ENCODE measurements around the gene CCL25.
A peak's percentile ranks its signal among the peaks of the same experiment; 100 is the strongest.
"Not testable (repeated sequence)": the region's sequence is repeated elsewhere in the genome, so short reads cannot be mapped to it uniquely, and the experiment has no call there.

Gene CCL25, protein sequence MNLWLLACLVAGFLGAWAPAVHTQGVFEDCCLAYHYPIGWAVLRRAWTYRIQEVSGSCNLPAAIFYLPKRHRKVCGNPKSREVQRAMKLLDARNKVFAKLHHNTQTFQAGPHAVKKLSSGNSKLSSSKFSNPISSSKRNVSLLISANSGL

DNA sequence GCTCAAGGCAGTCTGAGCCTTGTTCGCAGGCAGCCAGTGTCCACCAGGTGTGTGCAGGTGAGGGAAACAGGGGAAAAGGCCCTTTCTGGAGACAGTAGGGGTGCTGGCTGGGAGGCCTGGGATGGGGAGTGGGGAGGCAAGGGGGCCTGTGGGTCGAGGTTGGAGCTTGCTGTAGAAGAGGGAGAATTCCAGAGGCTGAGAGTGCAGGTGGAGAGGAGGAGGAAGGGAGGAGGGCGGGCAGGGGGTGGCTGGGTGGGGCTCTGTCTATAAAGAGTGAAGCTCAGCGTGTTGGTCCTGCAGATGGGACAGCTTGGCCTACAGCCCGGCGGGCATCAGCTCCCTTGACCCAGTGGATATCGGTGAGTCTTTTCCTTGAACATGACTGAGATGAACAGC, at the start of gene CCL25:
Gene CCL25 (plus strand): TSS at position 297 of the 396 bp plus-strand sequence. CDS start 290 bp downstream, outside the sequence.
- DNase-seq, result no peak

DNA sequence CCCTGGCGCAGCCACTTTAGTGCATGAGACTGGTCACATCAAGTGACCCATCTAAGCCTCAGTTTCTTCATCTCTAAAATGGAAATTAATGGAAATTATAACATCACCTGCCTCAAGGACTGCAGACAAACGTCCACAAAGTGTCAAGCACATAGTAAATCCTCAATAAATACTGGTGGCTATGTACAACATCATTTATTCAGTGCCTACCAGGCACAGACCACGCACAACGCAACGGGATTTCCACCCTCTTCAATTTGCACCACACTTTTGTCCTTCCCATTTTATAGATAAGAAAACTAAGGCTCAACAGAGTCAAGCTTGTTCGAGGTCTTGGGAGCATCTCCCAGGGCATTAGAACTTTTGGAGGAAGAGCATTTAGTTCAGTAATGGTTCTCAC, 48.6 kb upstream of the CCL25 start:
- DNase-seq, result no peak

DNA sequence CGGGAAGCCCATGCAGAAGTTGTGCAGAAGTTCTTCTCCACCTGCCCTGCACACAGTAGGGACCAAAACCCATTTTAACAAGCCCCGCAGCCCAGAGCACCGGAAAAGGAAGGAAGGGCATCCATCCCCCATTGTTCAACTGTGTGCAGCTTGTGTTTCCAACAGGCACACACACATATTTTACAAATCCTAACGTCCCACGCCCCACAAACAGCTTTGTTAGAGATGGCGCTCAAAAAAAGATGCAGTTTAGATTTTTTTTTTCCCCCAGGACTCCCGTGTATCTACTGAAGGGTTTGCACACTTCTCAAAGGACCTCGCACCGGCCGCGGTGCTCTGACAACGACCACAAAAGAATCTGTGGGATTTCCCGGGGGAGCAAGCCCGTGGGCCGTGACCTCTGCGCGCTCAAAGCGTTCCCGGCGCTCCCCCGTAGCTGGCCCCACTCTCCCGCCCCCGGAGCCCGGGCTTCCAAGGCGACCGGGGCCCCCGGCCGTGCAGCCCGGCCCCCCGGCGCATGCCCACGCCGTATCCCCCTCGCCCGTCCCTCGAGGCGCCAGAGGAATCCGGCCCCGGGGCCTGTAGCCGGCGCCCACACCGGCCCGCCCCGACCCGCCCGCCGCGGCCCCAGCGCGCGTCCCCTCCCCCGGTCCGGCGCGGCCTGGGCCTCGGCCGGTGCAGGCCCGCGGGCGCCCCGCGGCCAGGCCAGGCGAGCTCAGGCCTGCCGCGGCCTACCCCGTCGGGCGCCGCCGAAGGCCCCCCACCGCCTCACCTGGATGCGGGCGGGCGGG, 47.6 kb upstream of the CCL25 start:
- DNase-seq, result peak; percentile 62

DNA sequence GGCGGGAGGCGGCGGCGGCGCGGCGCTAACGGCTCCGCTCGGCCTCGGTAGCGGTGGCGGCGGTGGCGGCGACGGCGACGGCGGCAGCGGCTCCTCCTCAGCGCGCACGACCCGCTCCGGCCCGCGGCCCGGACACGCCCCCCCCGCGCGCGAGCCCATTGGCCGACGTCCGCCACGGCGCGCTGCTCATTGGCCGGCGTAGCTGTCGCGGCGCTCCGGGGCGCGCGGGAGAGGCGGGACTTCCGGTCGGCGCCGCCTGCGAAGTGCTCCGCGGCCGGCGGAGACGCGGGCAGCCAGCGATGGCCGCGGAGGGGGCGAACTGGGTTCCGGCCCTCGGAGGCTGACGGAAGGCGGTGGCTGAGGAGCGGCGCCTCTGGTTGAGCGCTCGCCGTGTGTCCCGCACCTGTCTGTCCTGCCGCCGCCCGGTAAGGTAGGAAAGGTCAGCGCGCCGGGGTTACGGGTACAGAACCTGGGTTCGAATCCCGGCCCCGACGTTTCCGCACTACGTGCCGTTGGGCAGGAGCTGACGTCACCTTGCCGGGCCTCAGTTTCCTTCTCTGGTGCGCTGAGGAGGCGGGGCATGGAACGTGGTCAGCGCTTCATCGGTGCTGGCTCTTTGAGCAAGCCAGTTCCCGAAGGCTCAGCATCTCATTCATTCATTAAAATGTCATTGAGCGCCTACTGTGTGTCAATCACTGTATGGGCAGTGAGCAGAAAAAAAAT, 46.9 kb upstream of the CCL25 start, which contains the start of gene ELAVL1:
Gene ELAVL1 (minus strand): TSS at position 108 of the 723 bp plus-strand sequence. CDS start 13,826 bp downstream, outside the sequence.
- DNase-seq, result peak; percentile 95

DNA sequence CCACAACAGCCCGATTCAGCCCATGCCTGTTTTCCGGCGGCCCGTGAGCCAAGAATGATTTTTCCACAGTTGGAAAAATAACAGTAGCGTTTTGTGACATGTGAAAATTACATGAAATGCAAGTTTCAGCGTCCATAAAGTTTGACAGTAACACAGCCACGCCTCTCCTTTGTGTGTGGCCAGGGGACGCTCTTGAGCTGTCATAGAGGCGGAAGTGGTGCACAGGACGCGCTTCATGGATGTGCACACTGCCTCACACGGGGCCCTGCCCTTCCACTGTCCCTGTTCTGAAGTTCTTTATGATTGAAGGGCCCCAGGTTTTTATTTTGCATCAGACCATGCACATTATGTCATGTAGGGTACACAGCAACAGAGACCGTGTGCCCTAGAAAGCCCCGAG, 34.8 kb upstream of the CCL25 start:
- DNase-seq, result peak; percentile 58

DNA sequence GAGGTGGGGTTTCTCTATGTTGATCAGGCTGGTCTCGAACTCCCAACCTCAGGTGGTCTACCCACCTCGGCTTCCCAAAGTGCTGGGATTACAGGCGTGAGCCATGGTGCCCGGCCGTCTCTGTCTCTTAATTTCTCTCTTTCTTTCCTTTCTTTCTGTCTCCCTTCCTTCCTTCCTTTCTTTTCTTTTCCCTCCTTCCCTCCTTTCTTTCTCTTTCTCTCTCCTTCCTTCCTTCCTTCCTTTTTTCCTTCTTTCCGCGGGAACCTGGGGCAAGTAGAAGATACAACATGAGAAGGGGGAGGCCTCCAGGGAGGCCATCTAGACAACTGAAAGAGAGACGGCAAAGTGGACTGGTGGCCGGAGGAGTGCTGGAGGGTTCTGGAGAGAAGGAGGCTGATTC, 31.9 kb upstream of the CCL25 start:
- no peak for DNase-seq

DNA sequence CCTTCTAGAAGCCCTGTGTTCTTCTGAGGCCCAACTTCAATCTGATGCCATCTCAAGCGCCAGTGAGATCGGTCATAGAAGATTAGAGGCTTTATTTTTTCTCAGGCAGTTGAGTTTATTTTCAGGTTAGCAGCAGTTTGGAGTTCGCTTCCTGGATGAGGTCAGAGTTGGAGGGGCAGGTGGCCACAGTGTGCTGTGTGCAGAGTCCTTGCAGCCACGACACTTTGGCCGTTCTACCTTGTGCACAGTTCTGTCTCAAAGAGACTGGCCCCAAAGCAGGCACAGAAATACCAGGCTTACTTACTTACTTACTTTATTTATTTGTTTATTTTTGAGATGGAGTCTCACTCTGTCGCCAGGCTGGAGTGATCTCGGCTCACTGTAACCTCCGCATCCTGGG, 31.2 kb upstream of the CCL25 start:
- peak; percentile 11 for DNase-seq

DNA sequence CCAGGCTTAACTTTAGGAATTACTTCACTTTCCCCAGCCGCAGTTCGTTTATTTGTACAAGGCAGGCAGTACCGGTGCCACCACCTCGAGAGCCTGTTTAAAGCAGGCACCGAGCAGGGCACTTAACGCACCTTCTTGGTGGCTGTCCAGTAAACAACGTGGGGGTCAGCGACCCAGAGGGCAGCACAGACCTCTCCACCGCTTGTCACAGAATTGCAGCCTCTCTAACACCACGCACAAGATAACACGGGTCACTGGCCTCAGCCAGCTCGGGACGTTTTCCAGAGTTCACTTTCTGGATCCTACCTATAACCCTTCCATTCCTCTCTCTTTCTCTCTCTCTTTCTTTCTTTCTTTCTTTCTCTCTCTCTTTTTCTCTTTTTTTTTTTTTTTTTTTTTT, 30.3 kb upstream of the CCL25 start:
- no peak for DNase-seq

DNA sequence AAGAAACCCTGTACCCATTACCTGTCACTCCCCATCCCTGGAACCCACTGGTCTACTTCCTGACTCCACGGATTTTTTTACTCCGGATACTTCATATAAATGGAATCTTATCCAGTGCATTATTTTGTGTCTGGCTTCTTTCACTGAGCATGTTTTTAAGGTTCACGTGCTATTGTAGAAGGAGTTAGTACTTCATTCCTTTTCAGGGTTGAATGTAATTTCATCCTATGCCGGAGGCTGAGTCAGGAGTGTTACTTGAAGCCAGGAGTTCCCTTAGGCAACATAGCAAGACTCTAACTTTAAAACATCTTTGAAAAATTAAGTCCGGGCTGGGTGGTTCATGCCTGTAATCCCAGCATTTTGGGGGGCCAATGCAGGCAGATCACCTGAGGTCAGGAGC, 29.2 kb upstream of the CCL25 start:
- DNase-seq, result no peak

DNA sequence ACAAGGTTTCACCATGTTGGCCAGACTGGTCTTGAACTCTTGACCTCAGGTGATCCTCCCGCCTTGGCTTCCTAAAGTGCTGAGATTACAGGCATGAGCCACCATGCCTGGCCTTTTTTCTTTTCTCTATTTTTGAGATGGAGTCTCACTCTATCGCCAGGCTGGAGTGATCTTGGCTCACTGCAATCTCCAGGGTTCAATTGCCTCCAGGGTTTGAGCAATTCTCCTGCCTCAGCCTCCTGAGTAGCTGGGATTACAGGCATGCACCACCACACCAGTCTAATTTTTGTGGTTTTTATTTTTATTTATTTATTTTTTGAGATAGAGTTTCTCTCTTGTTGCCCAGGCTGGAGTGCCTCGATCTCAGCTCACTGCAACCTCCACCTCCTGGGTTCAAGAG, 28.3 kb upstream of the CCL25 start:
- DNase-seq, result not testable (repeated sequence)

DNA sequence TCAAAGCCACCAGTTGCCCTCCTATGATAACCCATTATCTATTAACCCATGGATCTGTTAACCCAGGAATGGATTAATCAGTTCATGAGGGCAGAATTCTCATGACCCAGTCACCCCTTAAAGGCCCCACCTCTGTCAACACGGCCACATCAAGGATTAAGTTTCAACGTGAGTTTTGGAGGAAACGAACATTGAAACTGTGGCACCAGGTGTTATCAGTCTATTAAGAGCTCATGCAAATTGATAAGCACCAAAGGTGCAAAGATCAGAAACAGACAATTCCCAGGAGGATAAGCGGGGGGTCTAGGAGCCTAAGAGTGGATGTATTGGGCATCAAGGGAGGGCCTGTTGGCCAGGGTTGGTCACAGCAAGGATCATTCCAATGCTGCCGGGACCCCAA, 27.2 kb upstream of the CCL25 start:
- no peak for DNase-seq

DNA sequence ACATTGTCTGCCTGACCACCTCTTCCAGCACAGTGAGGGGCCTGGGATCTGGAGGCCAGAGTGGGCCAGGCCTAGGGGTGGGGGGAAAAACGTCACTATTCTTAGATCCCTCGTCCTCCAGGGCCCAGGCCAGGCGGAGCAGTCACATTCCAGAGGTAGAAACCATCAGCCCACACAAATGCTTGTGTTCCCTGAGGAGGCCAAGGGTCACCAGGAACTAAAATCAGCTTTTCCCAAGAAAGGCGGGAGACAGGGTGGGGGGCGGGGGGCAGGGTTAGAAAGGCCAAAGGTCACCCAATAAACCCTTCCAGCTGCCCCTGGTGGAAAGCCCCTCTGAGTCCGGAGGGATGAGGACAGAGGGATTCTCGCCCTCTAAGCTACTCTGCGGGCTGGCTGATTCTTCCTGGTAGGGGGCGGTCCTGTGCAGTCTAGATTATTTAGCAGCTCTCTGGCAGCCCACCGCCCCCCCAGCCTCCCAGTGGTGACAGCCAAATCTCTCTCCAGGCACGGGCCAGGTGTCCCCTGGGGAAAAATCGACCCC, 23.5 kb upstream of the CCL25 start:
- no peak for DNase-seq

DNA sequence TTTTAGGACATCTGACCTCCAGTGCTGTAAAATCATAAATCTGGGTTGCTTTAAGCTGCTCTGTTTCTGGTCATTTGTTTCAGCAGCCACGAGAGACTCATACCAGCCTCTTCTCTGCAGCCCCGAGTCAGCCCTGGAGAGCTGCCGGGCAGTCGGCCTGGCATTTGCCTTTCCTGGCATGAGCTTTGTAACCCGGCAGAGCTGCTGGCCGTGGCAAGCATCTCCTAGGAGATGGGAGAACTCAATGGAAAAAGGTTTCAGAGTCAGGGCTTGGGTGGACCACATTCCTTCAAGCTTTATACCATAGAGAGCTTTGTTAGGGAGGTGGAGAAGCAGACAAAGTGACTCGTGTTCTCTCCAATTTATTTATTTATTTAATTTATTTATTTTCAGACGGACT, 21.6 kb upstream of the CCL25 start:
- DNase-seq, result no peak

DNA sequence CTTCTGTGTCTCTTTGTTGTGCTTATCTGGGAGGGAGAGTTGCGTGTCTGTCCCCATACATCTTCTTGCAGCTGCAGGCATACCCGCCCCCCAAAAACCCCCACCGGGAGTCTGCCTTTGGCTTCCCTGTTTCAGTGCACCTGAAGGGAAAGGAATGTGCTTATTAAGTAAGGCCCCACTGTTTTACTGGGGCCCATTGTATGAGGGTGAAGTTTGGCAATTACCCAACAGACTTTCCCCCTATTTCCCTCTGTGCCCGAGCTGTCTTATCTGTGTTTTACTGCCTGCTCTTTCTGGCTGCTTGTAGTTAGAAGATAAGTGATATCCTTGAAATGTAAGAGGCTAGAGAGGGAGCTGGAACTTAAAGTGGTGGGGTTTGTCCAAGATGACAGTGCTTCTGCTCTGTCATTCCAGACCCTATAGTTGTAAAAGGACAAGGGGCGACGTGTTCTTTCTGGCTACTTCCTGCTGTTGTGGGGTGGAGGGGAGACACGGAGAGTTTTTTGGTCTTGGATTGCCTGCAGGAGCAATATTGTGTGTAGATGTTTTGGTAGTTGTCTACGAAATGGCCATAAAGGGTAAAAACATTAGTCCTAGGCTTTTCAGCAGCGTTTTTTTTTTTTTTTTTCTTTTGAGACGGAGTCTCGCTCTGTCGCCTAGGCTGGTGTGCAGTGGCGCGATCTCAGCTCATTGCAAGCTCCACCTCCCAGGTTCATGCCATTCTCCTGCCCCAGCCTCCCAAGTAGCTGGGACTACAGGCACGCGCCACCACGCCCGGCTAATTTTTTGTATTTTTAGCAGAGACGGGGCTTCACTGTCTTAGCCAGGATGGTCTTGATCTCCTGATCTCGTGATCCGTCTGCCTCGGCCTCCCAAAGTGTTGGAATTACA, 19.0 kb upstream of the CCL25 start:
- DNase-seq, result not testable (repeated sequence)

DNA sequence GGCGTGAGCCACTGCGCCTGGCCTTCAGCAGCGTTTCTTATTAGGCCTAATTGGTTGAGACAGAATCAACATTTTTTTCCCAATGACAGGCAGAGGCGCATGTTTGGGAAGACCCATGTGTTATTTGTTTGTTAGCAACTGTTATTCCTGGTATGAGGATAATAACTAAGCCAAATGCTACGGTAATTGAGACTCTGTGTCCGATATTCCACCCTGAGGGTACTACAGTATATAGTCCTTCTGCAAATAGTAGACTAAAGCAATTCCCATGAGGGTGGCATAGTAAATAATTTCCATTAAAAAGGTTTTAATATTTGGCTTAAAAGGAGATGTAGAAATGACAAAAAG, 18.4 kb upstream of the CCL25 start:
- no peak for DNase-seq

DNA sequence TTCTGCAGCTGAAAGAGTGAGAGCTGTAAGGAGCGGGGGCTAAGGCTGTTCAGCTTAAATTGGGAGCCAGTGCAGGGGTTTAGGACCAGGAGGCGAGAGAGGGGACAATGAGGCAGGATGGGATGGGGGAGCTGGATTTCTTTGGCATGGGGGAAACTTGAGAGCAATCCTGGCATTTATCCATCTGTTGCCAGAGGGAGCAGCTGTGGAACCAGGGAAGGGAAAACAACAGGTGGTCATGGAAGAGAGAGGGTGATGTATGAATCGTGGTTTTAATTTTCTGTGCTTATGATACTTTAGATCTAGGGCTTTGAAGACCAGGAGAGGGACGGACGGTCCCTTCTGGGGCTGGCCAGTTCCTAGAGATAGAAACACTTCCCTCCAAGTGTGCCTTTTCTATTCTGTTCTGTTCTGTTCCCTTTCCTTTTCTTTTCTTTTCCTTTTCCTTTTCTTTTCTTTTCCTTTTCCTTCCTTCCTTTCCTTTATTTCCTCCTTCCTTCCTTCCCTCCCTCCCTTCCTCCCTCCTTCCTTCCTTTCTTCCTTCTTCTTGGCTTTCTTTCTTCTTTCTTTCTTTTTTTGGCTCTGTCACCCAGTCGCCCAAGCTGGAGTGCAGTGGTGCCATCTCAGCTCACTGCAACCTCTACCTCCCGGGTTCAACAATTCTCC, 16.0 kb upstream of the CCL25 start:
- peak; percentile 34 for DNase-seq

DNA sequence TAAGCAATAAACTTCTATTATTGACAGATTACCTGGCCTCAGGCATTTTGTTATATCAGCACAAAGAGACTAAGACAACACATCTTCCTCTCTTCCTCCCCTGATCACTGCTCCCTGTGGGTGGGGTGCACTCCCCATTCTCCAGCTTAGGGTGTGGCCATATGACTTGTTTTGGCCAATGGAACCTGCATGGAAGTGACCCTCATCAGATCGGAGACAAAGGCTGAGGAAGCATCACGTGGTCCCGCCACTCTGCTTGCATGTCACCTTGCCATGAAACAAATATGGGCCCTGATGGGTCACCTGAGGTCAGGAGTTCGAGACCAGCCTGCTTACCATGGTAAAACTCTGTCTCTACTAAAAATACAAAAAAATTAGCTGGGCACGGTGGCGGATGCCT, 13.7 kb upstream of the CCL25 start:
- no peak for DNase-seq

DNA sequence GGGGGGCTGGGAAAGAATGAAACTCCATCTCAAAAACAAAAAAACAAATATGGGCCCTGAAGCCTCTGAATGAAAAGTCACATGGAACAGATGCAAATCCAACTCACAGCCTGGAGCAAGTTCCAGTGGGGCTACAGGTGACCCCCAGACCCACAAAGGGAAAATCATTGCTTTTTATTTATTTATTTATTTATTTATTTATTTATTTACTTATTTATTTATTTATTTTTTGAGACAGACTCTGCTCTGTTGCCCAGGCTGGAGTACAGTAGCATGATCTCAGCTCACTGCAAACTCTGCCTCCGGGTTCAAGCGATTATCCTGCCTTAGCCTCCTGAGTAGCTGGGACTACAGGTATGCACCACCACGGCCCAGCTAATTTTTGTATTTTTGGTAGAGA, 13.3 kb upstream of the CCL25 start:
- no peak for DNase-seq

DNA sequence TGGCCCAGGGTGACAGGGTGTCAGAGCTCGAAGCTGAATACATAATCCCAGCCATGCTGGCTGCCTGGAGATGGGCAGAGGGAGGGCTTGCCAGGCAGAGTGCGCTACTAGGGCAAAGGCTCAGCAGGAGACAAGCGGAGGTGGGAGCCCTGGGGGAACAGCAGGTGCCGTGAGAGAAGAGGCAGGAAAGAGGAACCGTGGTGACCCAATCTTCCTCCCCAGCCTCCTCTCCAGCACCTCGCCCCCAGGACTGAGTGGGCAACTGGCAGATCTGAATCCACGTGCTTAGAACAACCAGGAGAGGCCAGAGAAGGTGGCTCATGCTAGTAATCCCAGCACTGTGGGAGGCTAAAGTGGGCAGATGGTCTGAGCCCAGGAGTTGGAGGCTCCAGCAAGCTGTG, 11.0 kb upstream of the CCL25 start:
- DNase-seq, result peak; percentile 12

DNA sequence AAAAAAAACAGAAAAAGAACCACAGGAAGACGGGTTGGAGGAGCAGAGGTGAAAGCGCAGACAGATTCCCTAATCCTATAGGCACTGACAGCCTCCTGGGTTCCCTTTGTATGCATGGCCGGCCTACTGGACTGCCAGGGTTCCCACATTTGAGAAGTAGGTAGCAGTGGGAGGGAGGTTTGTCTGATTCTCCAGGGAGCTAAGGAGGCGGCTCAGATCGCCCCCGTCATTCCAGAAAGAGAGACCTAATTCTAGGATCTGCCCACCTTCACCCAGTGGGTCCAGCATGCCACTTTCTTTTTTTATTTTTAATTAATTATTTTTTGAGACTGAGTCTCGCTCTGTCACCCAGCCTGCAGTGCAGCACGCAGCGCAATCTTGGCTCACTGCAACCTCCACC, 9.7 kb upstream of the CCL25 start:
- no peak for DNase-seq

DNA sequence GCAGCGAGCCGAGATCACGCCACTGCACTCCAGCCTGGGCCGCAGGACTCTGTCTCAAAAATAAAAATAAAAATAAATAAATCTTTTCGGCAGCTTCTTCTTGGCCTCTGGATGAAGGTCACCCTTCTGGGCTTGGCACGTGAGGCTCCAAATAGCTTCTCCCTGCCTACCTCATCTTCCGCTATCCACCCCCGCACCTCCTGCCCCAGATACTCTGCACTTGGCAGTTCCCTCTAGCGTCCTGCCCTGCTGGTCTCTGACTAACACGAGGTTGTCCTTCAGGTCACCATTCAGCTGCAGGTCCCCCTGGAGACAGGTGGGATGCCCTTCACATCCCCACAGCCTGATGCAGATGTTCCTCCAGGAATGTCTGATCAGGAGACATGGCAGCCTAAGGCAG, 8.5 kb upstream of the CCL25 start:
- DNase-seq, result no peak

DNA sequence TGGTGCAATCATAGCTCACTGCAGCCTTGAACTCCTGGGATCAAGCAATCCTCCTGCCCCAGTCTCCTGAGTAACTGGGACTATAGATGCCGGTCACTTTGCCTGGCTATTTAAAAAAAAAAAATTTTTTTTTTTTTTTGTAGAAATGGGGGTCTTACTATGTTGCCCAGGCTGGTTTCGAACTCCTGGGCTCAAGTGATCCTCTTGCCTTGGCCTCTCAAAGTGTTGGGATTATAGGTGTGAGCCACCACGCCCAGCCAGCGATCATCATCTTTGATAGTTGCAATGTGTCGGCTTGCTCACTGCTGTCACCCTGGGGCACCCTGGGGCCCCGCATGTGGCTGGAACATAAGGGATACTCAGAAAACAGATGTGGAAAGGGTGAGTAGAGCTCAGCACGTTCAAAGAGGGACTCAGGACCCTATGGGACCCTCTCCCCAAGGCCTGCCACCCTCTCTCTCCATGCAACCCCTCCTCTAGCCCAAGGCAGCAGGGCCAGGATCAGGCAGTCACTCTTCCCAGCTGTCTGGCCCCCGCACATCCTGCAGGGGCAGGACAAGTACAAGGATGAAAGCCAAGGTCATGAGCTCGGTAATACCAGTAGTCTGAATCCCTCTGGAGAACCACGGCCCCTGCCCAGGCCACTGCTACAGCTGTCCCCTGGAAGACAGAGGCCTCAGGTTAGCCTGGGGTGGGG, 6.5 kb upstream of the CCL25 start:
- no peak for DNase-seq

All from DMS53 (cell line).